Smooth muscle cell (in vitro differentiated cells): Measurements from ENCODE around the gene MTAP. TPM values are rescaled to one million over a fixed set of nuclear protein-coding genes. Genes with fewer than 3 reads are reported as not detected.

Experiments
- DNase-seq: peaks from one replicate; lab custom pipeline; 2025; ENCODE audit not compliant: unreplicated experiment; lab: John Stamatoyannopoulos, UW
- H2AFZ ChIP-seq: fragments of 200-600 bp; sonication (generic); 2 replicates; pipeline ENCODE4 v1.6.0; 2016; ENCODE audit warnings: antibody characterized with exemption, low read depth, mild to moderate bottlenecking
- H3F3A ChIP-seq: fragments of 200-600 bp; sonication (generic); 2 replicates; pipeline ENCODE4 v1.6.0; 2017; ENCODE audit warnings: antibody characterized with exemption, low read depth
- H3K27ac ChIP-seq: fragments of 200-600 bp; sonication (generic); 2 replicates; pipeline ENCODE4 v1.5.1; 2016; ENCODE audit warnings: low read depth, mild to moderate bottlenecking
- H3K27me3 ChIP-seq: fragments of 200-600 bp; sonication (generic); 2 replicates; pipeline ENCODE4 v1.6.1; 2016; ENCODE audit warnings: low read depth, mild to moderate bottlenecking
- H3K36me3 ChIP-seq: fragments of 200-600 bp; sonication (generic); 2 replicates; pipeline ENCODE4 v1.5.1; 2016; ENCODE audit warnings: low read depth
- H3K4me1 ChIP-seq: fragments of 200-600 bp; sonication (generic); 2 replicates; pipeline ENCODE4 v1.5.1; 2016; ENCODE audit warnings: low read depth
- H3K4me2 ChIP-seq: fragments of 200-600 bp; sonication (generic); 2 replicates; pipeline ENCODE4 v1.6.0; 2016; ENCODE audit warnings: mild to moderate bottlenecking
- H3K4me3 ChIP-seq: fragments of 200-600 bp; sonication (generic); 2 replicates; pipeline ENCODE4 v1.5.1; 2016; ENCODE audit warnings: mild to moderate bottlenecking
- H3K79me2 ChIP-seq: fragments of 200-600 bp; sonication (generic); 2 replicates; pipeline ENCODE4 v1.6.0; 2016; ENCODE audit warnings: low read depth, mild to moderate bottlenecking
- H3K9ac ChIP-seq: fragments of 200-600 bp; sonication (generic); 2 replicates; pipeline ENCODE4 v1.6.0; 2016; ENCODE audit warnings: low read depth
- H3K9me3 ChIP-seq: fragments of 200-600 bp; sonication (generic); replicated peaks from 2 replicates; pipeline ENCODE4 v1.5.1; 2016; ENCODE audit warnings: low read depth
- H4K20me1 ChIP-seq: fragments of 200-600 bp; sonication (generic); 2 replicates; pipeline ENCODE4 v1.6.0; 2016; ENCODE audit warnings: low read depth
- CTCF ChIP-seq: fragments of 200-600 bp; sonication (generic); IDR thresholded peaks from 2 replicates; pipeline ENCODE4 v1.5.1; 2017; ENCODE audit warnings: borderline replicate concordance, mild to moderate bottlenecking, antibody characterized with exemption; ENCODE audit not compliant: insufficient read depth, poor library complexity, severe bottlenecking
- WGBS: methylation state at CpG from one replicate; pipeline ENCODE4 v1.1.7; 2016; ENCODE audit warnings: low lambda C conversion rate; 5-methylcytosine and 5-hydroxymethylcytosine counted together
- polyA plus RNA-seq: library from polyadenylated mRNA; unstranded; fragments of >200 nt; fragmentation: Nextera tagmentation; extraction: Ambion mirVana; gene quantifications from 2 replicates; pipeline ENCODE4 v1.2.1, GENCODE V29; 2016
- total RNA-seq: library from RNA; depleted of rRNA; stranded (reverse); fragments of >200 nt; gene quantifications from 2 replicates; pipeline ENCODE4 v1.2.3, GENCODE V29; 2014

MTAP gene
- total and polyA plus RNA-seq, 2 experiments from 2014 or later = 19.1 to 39.6 TPM

- H3K9me3 ChIP-seq = peaks cover 3% of the 10 kb centered on the region
- H3K27me3 ChIP-seq = no peaks in the 10 kb centered on the region
- DNase-seq = no peak
- no peak for TF ChIP-seq CTCF
- H2AFZ ChIP-seq = no peak overlapping the region
- H3K36me3 ChIP-seq = peaks cover 11% of the 10 kb centered on the region
- no peaks in the 10 kb centered on the region for H3F3A ChIP-seq
- H3K9ac ChIP-seq = no peak overlapping the region
- WGBS = 91% methylated on average over 3 of the region's 3 CpGs
- H3K4me3 ChIP-seq = no peak overlapping the region
- H3K79me2 ChIP-seq = peaks cover 51% of the 10 kb centered on the region
- no peak overlapping the region for H3K27ac ChIP-seq
- H4K20me1 ChIP-seq = no peaks in the 10 kb centered on the region
- no peaks in the 10 kb centered on the region for H3K4me1 ChIP-seq
- no peak overlapping the region for H3K4me2 ChIP-seq
Observed at GRCh38 chr9:21815643-21816042, 13.2 kb downstream of the MTAP start.

- Histone ChIP-seq H2AFZ (no peak overlapping the region), H3K4me1 (no peaks in the 10 kb centered on the region), H3F3A (no peaks in the 10 kb centered on the region), H3K4me2 (no peak overlapping the region), H3K79me2 (peaks cover 62% of the 10 kb centered on the region), H3K27ac (no peak overlapping the region), H3K9ac (no peak overlapping the region), H3K36me3 (peaks cover 11% of the 10 kb centered on the region), H3K27me3 (no peaks in the 10 kb centered on the region), H4K20me1 (no peaks in the 10 kb centered on the region), H3K4me3 (no peak overlapping the region), H3K9me3 (peaks cover 3% of the 10 kb centered on the region)
- TF ChIP-seq CTCF = no peak
- no peak for DNase-seq
- 88% methylated on average over 3 of the region's 3 CpGs for WGBS
Observed at GRCh38 chr9:21817176-21817575, 14.7 kb downstream of the MTAP start.

DNA sequence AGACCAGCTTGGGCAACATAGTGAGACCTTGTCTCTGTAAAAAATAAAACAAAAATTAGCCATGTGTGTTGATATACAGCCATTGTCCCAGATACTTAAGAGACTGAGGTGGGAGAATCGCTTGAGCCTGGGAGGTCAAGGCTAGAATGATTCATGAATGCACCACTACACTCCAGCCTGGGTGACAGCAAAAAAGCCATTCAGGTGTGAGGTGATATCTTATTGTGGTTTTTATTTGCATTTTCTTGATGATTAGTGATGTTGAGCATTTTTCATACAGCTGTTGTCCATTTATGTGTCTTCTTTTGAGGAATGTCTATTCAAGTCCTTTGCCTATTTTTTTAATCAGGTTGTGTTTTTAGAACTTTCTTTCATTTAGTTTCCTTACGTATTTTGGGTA is 23.2 kb downstream of the MTAP start:
- WGBS = 100% methylated on average over 2 of the region's 2 CpGs
- Histone ChIP-seq H3K79me2 (peaks cover 21% of the 10 kb centered on the region), H3K9ac (no peak overlapping the region), H2AFZ (no peak overlapping the region), H3K4me1 (no peaks in the 10 kb centered on the region), H4K20me1 (no peaks in the 10 kb centered on the region), H3K4me3 (no peak overlapping the region), H3K27me3 (no peaks in the 10 kb centered on the region), H3K4me2 (no peak overlapping the region), H3K36me3 (peaks cover 4% of the 10 kb centered on the region), H3K27ac (no peak overlapping the region), H3F3A (no peaks in the 10 kb centered on the region), H3K9me3 (no peaks in the 10 kb centered on the region)
- DNase-seq = no peak
- no peak for TF ChIP-seq CTCF

- peak overlapping the region; percentile 21 for H3K9ac ChIP-seq
- peak overlapping the region; percentile 99 for H3K27ac ChIP-seq
- no peak overlapping the region for H3K4me3 ChIP-seq
- H3K79me2 ChIP-seq = peaks cover 9% of the 10 kb centered on the region
- H3K27me3 ChIP-seq = no peaks in the 10 kb centered on the region
- no peaks in the 10 kb centered on the region for H3K4me1 ChIP-seq
- peaks cover 18% of the 10 kb centered on the region for H3F3A ChIP-seq
- H2AFZ ChIP-seq = no peak overlapping the region
- DNase-seq = no peak
- no peak overlapping the region for H3K4me2 ChIP-seq
- no peaks in the 10 kb centered on the region for H3K9me3 ChIP-seq
- TF ChIP-seq CTCF = no peak
- no peaks in the 10 kb centered on the region for H4K20me1 ChIP-seq
- H3K36me3 ChIP-seq = peaks cover 4% of the 10 kb centered on the region
- WGBS = 63% methylated on average over 3 of the region's 3 CpGs
Observed at GRCh38 chr9:21828853-21829410, 26.5 kb downstream of the MTAP start.
